Natural killer cell treated with Interleukin-12 subunit alpha and Interleukin-12 subunit beta and Interleukin-15 and Interleukin-18, amount 100 ng/mL, for 72 hours (primary cell): Measurements from ENCODE around the gene DLGAP1. TPM values are rescaled to one million over a fixed set of nuclear protein-coding genes. Genes with fewer than 3 reads are reported as not detected.

Source experiments
- ATAC-seq, 2 donors: fragments of 150-1000 bp; cut with Tn5 transposase in 1 of 2; sonication (Bioruptor Pico), chemical (Tn5 transposase) in 1 of 2; 2 replicates each; pipeline ENCODE4 v1.10.0; 2021
- DNase-seq: peaks from one replicate; pipeline ENCODE4 v3.0.0; 2022; ENCODE audit warnings: low spot score
- H3K27ac Mint-ChIP-seq, 2 donors: 1 replicate in 1 of 2; 2 replicates in 1 of 2; pipeline ENCODE4 v1.8.0; 2022; ENCODE audit warnings: mixed read lengths in 2 of 2, mild to moderate bottlenecking in 1 of 2, moderate library complexity in 1 of 2
- H3K27me3 Mint-ChIP-seq, 2 donors: 1 replicate in 1 of 2; 2 replicates in 1 of 2; pipeline ENCODE4 v1.8.0; 2022; ENCODE audit warnings: mixed read lengths in 2 of 2
- H3K36me3 Mint-ChIP-seq: one replicate; pipeline ENCODE4 v1.8.0; 2022; ENCODE audit warnings: mixed read lengths
- H3K4me1 Mint-ChIP-seq, 2 donors: 1 replicate in 1 of 2; 2 replicates in 1 of 2; pipeline ENCODE4 v1.8.0; 2022; ENCODE audit warnings: low read depth in 2 of 2, mixed read lengths in 2 of 2, mild to moderate bottlenecking in 1 of 2
- H3K4me3 Mint-ChIP-seq: one replicate; pipeline ENCODE4 v1.8.0; 2022; ENCODE audit warnings: mixed read lengths
- H3K9me3 Mint-ChIP-seq: 2 replicates; pipeline ENCODE4 v1.8.0; 2022; ENCODE audit warnings: mixed read lengths
- total RNA-seq, 2 donors: library from RNA; stranded (reverse); gene quantifications; one replicate each; pipeline ENCODE4 v1.2.3, GENCODE V29; 2022

DLGAP1 gene
- total RNA-seq, 2 donors from 2014 or later: not detected

DNA sequence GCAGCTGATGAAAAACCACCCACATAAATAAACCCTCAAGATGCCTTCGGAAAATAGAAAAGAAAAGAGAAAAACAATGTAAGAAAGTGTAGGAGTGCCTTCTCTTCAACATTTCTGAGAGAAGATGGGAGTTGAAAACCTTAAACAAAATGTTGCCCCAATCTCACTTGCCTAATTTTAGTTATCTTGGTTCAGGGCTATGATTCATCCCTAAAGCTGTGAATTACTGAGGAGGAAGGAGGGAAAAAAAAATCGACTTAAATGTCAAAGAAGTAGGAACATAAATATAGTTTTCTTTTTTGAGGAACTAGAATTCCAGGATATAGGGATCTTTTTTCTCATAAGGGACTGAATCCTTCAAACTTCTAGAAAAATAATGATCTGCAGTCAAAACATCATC lies 644.8 kb downstream of the DLGAP1 start:
- Mint-ChIP-seq H3K4me1 (no peaks in the 10 kb centered on the region), H3K36me3 (no peaks in the 10 kb centered on the region), H3K4me3 (no peak overlapping the region), H3K27me3 (peaks cover under 1 to 13% of the 10 kb centered on the region in 2 donors), H3K27ac (no peak overlapping the region), H3K9me3 (no peaks in the 10 kb centered on the region)
- ATAC-seq (no peak), DNase-seq (no peak)

DNA sequence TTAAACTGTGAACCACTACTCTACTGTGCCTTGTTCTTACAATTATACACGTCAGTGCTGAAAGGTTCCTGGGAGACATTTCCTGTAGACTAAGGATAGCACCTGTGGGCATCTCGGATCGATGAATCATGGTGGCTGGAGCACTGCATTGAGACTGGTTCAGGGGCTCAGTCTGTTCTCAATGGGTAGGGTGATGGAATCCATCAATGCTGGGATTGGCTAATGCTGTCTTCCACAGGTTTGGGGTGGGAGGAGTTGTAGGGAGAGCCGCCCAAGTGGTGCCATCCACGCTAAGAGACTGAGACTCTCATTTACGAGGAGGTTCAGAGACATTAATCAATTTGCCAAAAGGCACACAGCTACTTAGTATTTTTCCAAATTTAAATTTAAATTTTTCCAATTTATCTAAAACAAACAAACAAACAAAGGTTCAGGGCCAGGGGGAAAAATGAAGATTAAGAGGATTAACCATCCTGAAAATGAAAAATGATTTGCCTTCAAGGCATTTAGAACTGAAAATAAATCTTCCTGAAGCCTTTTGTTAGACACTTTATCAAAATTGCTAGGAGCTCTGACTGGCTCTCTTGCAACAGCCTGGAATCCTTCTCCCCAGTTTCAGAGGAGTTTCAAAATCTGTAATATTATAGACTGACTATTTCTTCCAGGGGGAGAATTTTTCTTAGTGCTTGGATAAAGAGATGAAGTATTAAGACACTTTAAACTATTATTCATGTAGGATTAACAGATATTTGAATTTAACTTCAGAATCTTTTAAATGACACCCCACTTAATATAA lies 645.9 kb downstream of the DLGAP1 start:
- Mint-ChIP-seq H3K27ac (no peak overlapping the region), H3K4me3 (no peak overlapping the region), H3K9me3 (no peaks in the 10 kb centered on the region), H3K4me1 (no peaks in the 10 kb centered on the region), H3K27me3 (peaks cover 0 to 10% of the 10 kb centered on the region in 2 donors), H3K36me3 (no peaks in the 10 kb centered on the region)
- DNase-seq (no peak), ATAC-seq (no peak)

- Mint-ChIP-seq H3K27me3 (no peaks in the 10 kb centered on the region), H3K36me3 (no peaks in the 10 kb centered on the region), H3K27ac (no peak overlapping the region), H3K4me1 (no peaks in the 10 kb centered on the region), H3K4me3 (no peak overlapping the region), H3K9me3 (no peaks in the 10 kb centered on the region)
- DNase-seq (no peak), ATAC-seq (no peak)
Observed at GRCh38 chr18:3806656-3807055, 648.5 kb downstream of the DLGAP1 start.

DNA sequence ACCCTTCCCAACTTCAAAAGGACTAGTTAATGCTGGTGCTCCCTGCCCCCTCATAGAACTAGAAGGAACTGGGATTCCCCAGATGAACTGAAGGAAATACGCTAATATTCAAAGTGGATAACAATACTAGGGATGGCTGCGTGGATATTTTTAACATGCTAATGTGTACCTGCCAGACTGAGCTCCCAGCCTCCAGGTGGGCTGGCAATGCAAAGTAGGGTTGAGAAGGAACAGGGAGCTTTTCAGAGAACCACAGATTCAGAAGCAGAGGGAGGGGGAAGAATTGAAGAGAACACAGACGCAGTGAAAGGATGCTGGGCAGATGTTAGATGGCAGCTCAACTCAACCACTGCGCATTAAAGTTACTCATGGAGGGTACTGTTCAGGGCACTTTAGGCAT lies 650.8 kb downstream of the DLGAP1 start:
- ATAC-seq (no peak), DNase-seq (no peak)
- Mint-ChIP-seq H3K9me3 (no peaks in the 10 kb centered on the region), H3K27ac (no peak overlapping the region), H3K36me3 (no peaks in the 10 kb centered on the region), H3K4me1 (no peaks in the 10 kb centered on the region), H3K27me3 (no peaks in the 10 kb centered on the region), H3K4me3 (no peak overlapping the region)

GRCh38 chr18:3803350-3803749 lies 651.8 kb downstream of the DLGAP1 start:
- no peak for ATAC-seq
- no peaks in the 10 kb centered on the region for H3K9me3 Mint-ChIP-seq
- no peak for DNase-seq
- H3K36me3 Mint-ChIP-seq: no peaks in the 10 kb centered on the region
- no peaks in the 10 kb centered on the region for H3K4me1 Mint-ChIP-seq
- H3K4me3 Mint-ChIP-seq: no peak overlapping the region
- no peaks in the 10 kb centered on the region for H3K27me3 Mint-ChIP-seq
- H3K27ac Mint-ChIP-seq: no peak overlapping the region

- no peak overlapping the region for H3K27ac Mint-ChIP-seq
- H3K4me1 Mint-ChIP-seq: no peaks in the 10 kb centered on the region
- DNase-seq (no peak), ATAC-seq (no peak)
- H3K9me3 Mint-ChIP-seq: no peaks in the 10 kb centered on the region
- H3K27me3 Mint-ChIP-seq: peaks cover 11 to 12% of the 10 kb centered on the region in 2 donors
- H3K4me3 Mint-ChIP-seq: no peak overlapping the region
- H3K36me3 Mint-ChIP-seq: no peaks in the 10 kb centered on the region
Observed at GRCh38 chr18:3799515-3799914, 655.6 kb downstream of the DLGAP1 start.

DNA sequence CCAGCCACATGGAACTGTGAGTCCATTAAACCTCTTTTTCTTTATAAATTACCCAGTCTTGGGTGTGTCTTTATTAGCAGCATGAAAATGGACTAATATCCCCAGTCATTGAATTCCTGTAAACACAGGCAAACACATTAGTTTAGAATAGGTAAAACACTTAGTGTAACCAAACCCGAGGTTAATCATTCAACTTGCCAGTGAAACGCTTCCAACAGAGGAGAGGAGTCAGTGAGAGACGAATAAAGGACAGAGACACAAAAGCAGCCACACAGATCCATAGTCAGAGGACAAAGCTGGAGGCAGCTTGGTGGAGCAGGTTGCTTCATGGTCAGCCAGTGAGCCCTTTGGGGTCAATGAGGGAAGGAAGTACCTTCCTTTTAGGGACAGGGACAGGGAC lies 657.1 kb downstream of the DLGAP1 start:
- Mint-ChIP-seq H3K27ac (no peak overlapping the region), H3K4me1 (no peaks in the 10 kb centered on the region), H3K36me3 (no peaks in the 10 kb centered on the region), H3K4me3 (no peak overlapping the region), H3K9me3 (no peaks in the 10 kb centered on the region), H3K27me3 (peaks cover 17 to 21% of the 10 kb centered on the region in 2 donors)
- ATAC-seq (no peak), DNase-seq (no peak)

DNA sequence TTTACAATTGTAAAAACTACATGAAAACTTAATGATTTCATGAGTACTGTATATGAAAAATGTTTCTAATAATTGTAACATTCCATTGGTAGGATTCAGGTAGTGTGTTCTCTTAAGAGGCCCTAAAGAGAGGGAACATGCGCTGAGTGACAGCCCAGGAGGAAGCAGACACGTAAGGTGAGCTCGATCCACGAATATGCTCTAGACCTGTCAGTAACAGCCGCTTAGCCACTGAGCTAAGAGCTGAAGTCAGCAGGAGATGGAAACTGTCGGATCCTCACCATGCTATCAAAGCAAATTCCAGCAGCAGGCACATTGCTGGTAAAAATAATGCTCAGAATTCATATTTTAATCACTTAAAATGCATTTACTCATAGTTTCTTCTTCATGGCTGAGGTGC lies 658.7 kb downstream of the DLGAP1 start:
- Mint-ChIP-seq H3K36me3 (no peaks in the 10 kb centered on the region), H3K9me3 (no peaks in the 10 kb centered on the region), H3K4me3 (no peak overlapping the region), H3K27me3 (peaks cover 17 to 21% of the 10 kb centered on the region in 2 donors), H3K27ac (no peak overlapping the region), H3K4me1 (no peaks in the 10 kb centered on the region)
- DNase-seq (no peak), ATAC-seq (no peak)

DNA sequence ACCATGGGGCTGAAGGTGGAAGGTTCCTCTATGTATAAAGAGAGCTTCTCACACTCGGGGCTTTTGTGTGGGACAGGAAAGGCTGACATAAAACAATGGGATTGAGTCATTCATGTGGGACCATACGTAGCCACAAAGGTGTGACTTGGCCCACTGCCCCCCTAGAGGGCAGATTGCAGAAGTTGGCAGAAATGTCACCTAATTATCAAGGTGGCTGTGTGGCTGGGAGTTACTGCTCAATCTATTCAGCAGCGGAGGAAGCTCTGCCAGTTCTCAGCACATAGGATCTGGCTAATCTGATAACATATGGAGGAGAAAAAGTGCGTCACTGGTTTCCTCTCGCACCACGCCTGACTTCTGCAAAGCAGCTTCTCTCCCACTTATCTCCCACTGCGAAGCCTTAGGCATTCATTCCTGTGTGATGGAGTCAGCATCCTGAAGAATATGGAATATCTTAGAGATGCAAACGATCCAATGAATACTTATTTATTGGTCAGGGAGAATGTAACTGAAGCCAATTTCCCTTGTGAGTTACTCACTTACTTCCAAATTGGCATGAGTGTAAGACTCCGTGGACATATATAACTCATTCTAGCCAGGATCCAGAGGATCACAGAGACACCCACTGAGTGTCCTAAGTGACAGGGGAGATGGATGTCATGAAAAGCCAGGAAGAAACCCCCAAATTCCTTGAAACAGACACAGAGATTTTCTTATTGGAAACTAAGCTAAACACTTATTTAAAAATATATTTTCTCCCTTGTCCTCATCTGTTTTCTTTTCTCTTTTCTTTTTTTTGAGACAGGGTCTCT lies 660.4 kb downstream of the DLGAP1 start:
- ATAC-seq: no peak
- Mint-ChIP-seq H3K4me1 (no peaks in the 10 kb centered on the region), H3K27ac (no peak overlapping the region), H3K9me3 (no peaks in the 10 kb centered on the region), H3K36me3 (no peaks in the 10 kb centered on the region), H3K4me3 (no peak overlapping the region), H3K27me3 (peaks cover 17 to 21% of the 10 kb centered on the region in 2 donors)
- DNase-seq: no peak

GRCh38 chr18:3793545-3793944 lies 661.6 kb downstream of the DLGAP1 start:
- H3K4me1 Mint-ChIP-seq: no peaks in the 10 kb centered on the region

GRCh38 chr18:3793111-3793510 lies 662.0 kb downstream of the DLGAP1 start:
- H3K27ac Mint-ChIP-seq: no peak overlapping the region
- H3K4me3 Mint-ChIP-seq: no peak overlapping the region
- H3K27me3 Mint-ChIP-seq: peaks cover 15 to 33% of the 10 kb centered on the region in 2 donors
- H3K9me3 Mint-ChIP-seq: no peaks in the 10 kb centered on the region
- DNase-seq (no peak), ATAC-seq (no peak)
- H3K36me3 Mint-ChIP-seq: no peaks in the 10 kb centered on the region
- H3K4me1 Mint-ChIP-seq: no peaks in the 10 kb centered on the region

More at GRCh38 chr18:3793545-3793944, 661.6 kb downstream of the DLGAP1 start:
- Mint-ChIP-seq H3K4me3 (no peak overlapping the region), H3K36me3 (no peaks in the 10 kb centered on the region), H3K27me3 (peaks cover 17 to 33% of the 10 kb centered on the region in 2 donors), H3K9me3 (no peaks in the 10 kb centered on the region), H3K27ac (no peak overlapping the region)
- ATAC-seq (no peak), DNase-seq (no peak)

DNA sequence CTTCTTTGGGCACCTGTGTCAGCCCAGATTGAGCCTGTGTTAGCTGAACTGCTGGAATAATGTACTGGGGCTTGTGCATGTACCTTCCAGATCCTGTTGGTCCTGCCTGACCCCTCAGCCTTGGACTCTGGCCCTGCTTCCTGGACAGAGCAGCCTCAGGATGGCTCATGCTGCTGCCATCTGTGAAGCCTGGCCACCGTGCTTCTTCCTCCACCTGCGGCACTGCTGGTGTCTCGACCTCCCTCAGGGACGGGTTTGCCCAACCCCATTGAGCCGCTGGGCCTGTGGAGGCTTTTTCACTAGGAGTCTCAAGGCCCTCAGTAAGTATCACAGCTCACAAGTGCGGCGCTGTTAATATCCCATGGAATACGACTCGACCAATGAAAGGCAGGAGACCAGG lies 662.4 kb downstream of the DLGAP1 start:
- Mint-ChIP-seq H3K27me3 (peaks cover 15 to 29% of the 10 kb centered on the region in 2 donors), H3K9me3 (no peaks in the 10 kb centered on the region), H3K36me3 (no peaks in the 10 kb centered on the region), H3K27ac (no peak overlapping the region), H3K4me1 (no peaks in the 10 kb centered on the region), H3K4me3 (no peak overlapping the region)
- ATAC-seq (no peak), DNase-seq (no peak)

- H3K4me1 Mint-ChIP-seq: no peaks in the 10 kb centered on the region
- H3K9me3 Mint-ChIP-seq: no peaks in the 10 kb centered on the region
- ATAC-seq (no peak), DNase-seq (no peak)
- no peak overlapping the region for H3K4me3 Mint-ChIP-seq
- peaks cover 15 to 29% of the 10 kb centered on the region in 2 donors for H3K27me3 Mint-ChIP-seq
- no peaks in the 10 kb centered on the region for H3K36me3 Mint-ChIP-seq
- H3K27ac Mint-ChIP-seq: no peak overlapping the region
Observed at GRCh38 chr18:3791238-3791637, 663.9 kb downstream of the DLGAP1 start.

GRCh38 chr18:3790703-3791102 lies 664.4 kb downstream of the DLGAP1 start:
- Mint-ChIP-seq H3K9me3 (no peaks in the 10 kb centered on the region), H3K36me3 (no peaks in the 10 kb centered on the region), H3K4me1 (no peaks in the 10 kb centered on the region), H3K27me3 (peaks cover 9 to 23% of the 10 kb centered on the region in 2 donors), H3K4me3 (no peak overlapping the region), H3K27ac (no peak overlapping the region)
- ATAC-seq (no peak), DNase-seq (no peak)
